H9 (cell line): Measurements from ENCODE around the gene GBP2. TPM values are rescaled to one million over a fixed set of nuclear protein-coding genes. Genes with fewer than 3 reads are reported as not detected.

ENCODE experiments used
- DNase-seq: peaks from one replicate; pipeline ENCODE4 v3.0.0-alpha.2; 2017
- H2AFZ ChIP-seq: one replicate; pipeline ENCODE4 v1.6.1; 2013; ENCODE audit warnings: mild to moderate bottlenecking, low read length, control low read depth, moderate library complexity
- H2AK5ac ChIP-seq: 2 replicates; pipeline ENCODE4 v1.6.1; 2013; ENCODE audit warnings: low read length, control low read depth, mixed read lengths; ENCODE audit not compliant: insufficient read length
- H2BK120ac ChIP-seq: one replicate; pipeline ENCODE4 v1.6.1; 2013; ENCODE audit warnings: low read depth, mild to moderate bottlenecking, low read length, control low read depth, inconsistent platforms; ENCODE audit not compliant: poor library complexity, severe bottlenecking
- H2BK12ac ChIP-seq: 2 replicates; pipeline ENCODE4 v1.6.1; 2013; ENCODE audit warnings: low read length, control low read depth, mixed read lengths, low read depth; ENCODE audit not compliant: insufficient read length
- H2BK15ac ChIP-seq: 2 replicates; pipeline ENCODE4 v1.6.1; 2013; ENCODE audit warnings: low read depth, low read length, control low read depth
- H2BK20ac ChIP-seq: one replicate; pipeline ENCODE4 v1.6.1; 2013; ENCODE audit warnings: low read depth, mild to moderate bottlenecking, low read length, control low read depth, inconsistent platforms; ENCODE audit not compliant: poor library complexity, severe bottlenecking
- H2BK5ac ChIP-seq: 2 replicates; pipeline ENCODE4 v1.6.1; 2013; ENCODE audit warnings: low read length, control low read depth, mixed read lengths; ENCODE audit not compliant: insufficient read length
- H3K14ac ChIP-seq: 2 replicates; pipeline ENCODE4 v1.6.1; 2013; ENCODE audit warnings: low read length, control low read depth; ENCODE audit not compliant: insufficient read depth
- H3K18ac ChIP-seq: 2 replicates; pipeline ENCODE4 v1.6.1; 2013; ENCODE audit warnings: low read depth, mild to moderate bottlenecking, mixed read lengths, low read length, control low read depth; ENCODE audit not compliant: insufficient read length
- H3K23ac ChIP-seq: 2 replicates; pipeline ENCODE4 v1.6.1; 2013; ENCODE audit warnings: low read length, control low read depth, mixed read lengths, low read depth; ENCODE audit not compliant: insufficient read length
- H3K23me2 ChIP-seq: 2 replicates; pipeline ENCODE4 v1.6.1; 2013; ENCODE audit warnings: low read depth, mild to moderate bottlenecking, mixed read lengths, low read length, control low read depth; ENCODE audit not compliant: insufficient read length, poor library complexity, severe bottlenecking
- H3K27ac ChIP-seq: 2 replicates; pipeline ENCODE4 v1.5.1; 2013; ENCODE audit warnings: low read length, control low read depth, mixed read lengths, low read depth; ENCODE audit not compliant: insufficient read length
- H3K27me3 ChIP-seq: 2 replicates; pipeline ENCODE4 v1.6.1; 2013; ENCODE audit warnings: low read length, control low read depth, inconsistent platforms; ENCODE audit not compliant: insufficient read depth
- H3K4ac ChIP-seq: 2 replicates; pipeline ENCODE4 v1.6.1; 2013; ENCODE audit warnings: low read depth, mild to moderate bottlenecking, control low read depth, inconsistent platforms, low read length, moderate library complexity
- H3K4me1 ChIP-seq: 2 replicates; pipeline ENCODE4 v1.6.1; 2013; ENCODE audit warnings: low read length, control low read depth, inconsistent platforms; ENCODE audit not compliant: insufficient read depth
- H3K4me2 ChIP-seq: 2 replicates; pipeline ENCODE4 v1.6.1; 2013; ENCODE audit warnings: low read length, control low read depth, mixed read lengths; ENCODE audit not compliant: insufficient read length, insufficient read depth
- H3K56ac ChIP-seq: 2 replicates; pipeline ENCODE4 v1.6.1; 2013; ENCODE audit warnings: low read depth, mild to moderate bottlenecking, mixed read lengths, low read length, control low read depth; ENCODE audit not compliant: insufficient read length
- H3K79me1 ChIP-seq: 2 replicates; pipeline ENCODE4 v1.6.1; 2013; ENCODE audit warnings: low read depth, mild to moderate bottlenecking, moderate library complexity, low read length, control low read depth, inconsistent platforms; ENCODE audit not compliant: insufficient read depth, poor library complexity, severe bottlenecking
- H3K79me2 ChIP-seq: 2 replicates; pipeline ENCODE4 v1.6.1; 2013; ENCODE audit warnings: low read length, control low read depth, inconsistent platforms; ENCODE audit not compliant: insufficient read depth
- H3K9ac ChIP-seq: 2 replicates; pipeline ENCODE4 v1.6.1; 2013; ENCODE audit warnings: low read length, control low read depth, mixed read lengths; ENCODE audit not compliant: insufficient read length; ENCODE audit errors: extremely low read depth
- H3K9me3 ChIP-seq: one replicate; pipeline ENCODE4 v1.6.1; 2013; ENCODE audit warnings: low read depth, low read length, inconsistent platforms; ENCODE audit not compliant: control insufficient read depth
- H3T11ph ChIP-seq: one replicate; pipeline ENCODE4 v1.6.1; 2013; ENCODE audit warnings: mild to moderate bottlenecking, low read length, control low read depth, inconsistent platforms
- H4K20me1 ChIP-seq: one replicate; pipeline ENCODE4 v1.6.1; 2013; ENCODE audit not compliant: control insufficient read depth, insufficient read length, insufficient read depth
- H4K5ac ChIP-seq: 2 replicates; pipeline ENCODE4 v1.6.1; 2013; ENCODE audit warnings: low read depth, mild to moderate bottlenecking, mixed read lengths, low read length, control low read depth; ENCODE audit not compliant: insufficient read length
- H4K8ac ChIP-seq: replicated peaks from 2 replicates; pipeline ENCODE4 v1.6.1; 2013; ENCODE audit warnings: low read length, control low read depth, mixed read lengths, low read depth; ENCODE audit not compliant: insufficient read length
- H4K91ac ChIP-seq: 2 replicates; pipeline ENCODE4 v1.6.1; 2013; ENCODE audit warnings: low read depth, mild to moderate bottlenecking, moderate library complexity, mixed read lengths, low read length, control low read depth; ENCODE audit not compliant: insufficient read length
- H3K27ac Mint-ChIP-seq, 3 experiments: 2 replicates in 2 of 3; 3 replicates in 1 of 3; pipeline ENCODE4 v1.8.0; 2020 to 2021; ENCODE audit warnings: mixed read lengths in 3 of 3, mild to moderate bottlenecking in 1 of 3, moderate library complexity in 1 of 3
- H3K27me3 Mint-ChIP-seq: 2 replicates; pipeline ENCODE4 v1.8.0; 2021; ENCODE audit warnings: low read depth, mild to moderate bottlenecking, moderate library complexity, mixed read lengths
- H3K36me3 Mint-ChIP-seq, 3 experiments: 2 replicates in 2 of 3; 3 replicates in 1 of 3; pipeline ENCODE4 v1.8.0; 2020 to 2021; ENCODE audit warnings: low read depth in 3 of 3, mixed read lengths in 3 of 3; ENCODE audit not compliant: insufficient read depth in 1 of 3
- H3K4me1 Mint-ChIP-seq, 2 experiments: 2 replicates each; pipeline ENCODE4 v1.8.0; 2020; ENCODE audit warnings: mixed read lengths in 2 of 2
- H3K4me3 Mint-ChIP-seq, 2 experiments: 2 replicates in 1 of 2; 3 replicates in 1 of 2; pipeline ENCODE4 v1.8.0; 2020 to 2021; ENCODE audit warnings: mild to moderate bottlenecking in 2 of 2, mixed read lengths in 2 of 2, moderate library complexity in 1 of 2
- H3K9me3 Mint-ChIP-seq, 2 experiments: 2 replicates in 1 of 2; 3 replicates in 1 of 2; pipeline ENCODE4 v1.8.0; 2020; ENCODE audit warnings: mild to moderate bottlenecking in 2 of 2, mixed read lengths in 2 of 2, moderate library complexity in 1 of 2
- WGBS: extraction: QIAGEN DNeasy Blood & Tissue Kit; methylation state at CpG from one replicate; pipeline ENCODE4 v1.1.7; 2013; ENCODE audit warnings: missing lambda C conversion rate, low lambda C conversion rate, mixed read lengths; ENCODE audit not compliant: insufficient read length; ENCODE audit errors: extremely low coverage; 5-methylcytosine and 5-hydroxymethylcytosine counted together
- total RNA-seq: library from RNA; stranded (reverse); gene quantifications from 2 replicates; pipeline ENCODE4 v1.2.1, GENCODE V29; 2021
- TF ChIP-seq, protein P1 (sequence below): fragments of 200-600 bp; sonication (generic); conservative IDR thresholded peaks from 3 replicates; pipeline ENCODE4 v1.8.0; 2021; ENCODE audit warnings: antibody characterized with exemption, mild to moderate bottlenecking

Gene GBP2
- total RNA-seq, 1 experiment from 2014 or later = not detected

GRCh38 chr1:89172468-89173143, 46.7 kb upstream of the GBP2 start:
- no peak overlapping the region for H3K18ac ChIP-seq
- no peak overlapping the region for H3K27ac ChIP-seq
- H3K36me3 Mint-ChIP-seq = no peaks in the 10 kb centered on the region
- no peak overlapping the region for H3K56ac ChIP-seq
- H3K14ac ChIP-seq = no peak overlapping the region
- H2BK120ac ChIP-seq = no peak overlapping the region
- no peak overlapping the region for H3K4me3 Mint-ChIP-seq
- peaks cover 0 to 2% of the 10 kb centered on the region in 2 experiments; a peak in 1 of 4 replicates for H3K4me1 Mint-ChIP-seq
- no peak overlapping the region for H3K23ac ChIP-seq
- H3T11ph ChIP-seq = no peak overlapping the region
- no peak overlapping the region for H4K5ac ChIP-seq
- no peak overlapping the region for H3K4ac ChIP-seq
- no peak overlapping the region for H2AFZ ChIP-seq
- H3K9me3 ChIP-seq = no peaks in the 10 kb centered on the region
- no peaks in the 10 kb centered on the region for H3K79me2 ChIP-seq
- H3K4me2 ChIP-seq = no peak overlapping the region
- no peak overlapping the region for H2BK5ac ChIP-seq
- no peaks in the 10 kb centered on the region for H3K27me3 ChIP-seq
- no CpG with 5 or more reads among the region's 4 CpGs for WGBS
- H3K4me1 ChIP-seq = no peaks in the 10 kb centered on the region
- no peak for DNase-seq
- no peak overlapping the region for H3K27ac Mint-ChIP-seq
- no peak overlapping the region for H4K91ac ChIP-seq
- no peak overlapping the region for H2BK20ac ChIP-seq
- no peaks in the 10 kb centered on the region for H3K27me3 Mint-ChIP-seq
- no peak overlapping the region for H2BK12ac ChIP-seq
- no peaks in the 10 kb centered on the region for H3K23me2 ChIP-seq
- no peaks in the 10 kb centered on the region for H3K79me1 ChIP-seq
- no peaks in the 10 kb centered on the region for H3K9me3 Mint-ChIP-seq
- no peak overlapping the region for H2BK15ac ChIP-seq
- H3K9ac ChIP-seq = no peak overlapping the region
- no peak overlapping the region for H4K8ac ChIP-seq
- no peaks in the 10 kb centered on the region for H4K20me1 ChIP-seq
- no peak overlapping the region for H2AK5ac ChIP-seq
- TF ChIP-seq, protein P1, sequence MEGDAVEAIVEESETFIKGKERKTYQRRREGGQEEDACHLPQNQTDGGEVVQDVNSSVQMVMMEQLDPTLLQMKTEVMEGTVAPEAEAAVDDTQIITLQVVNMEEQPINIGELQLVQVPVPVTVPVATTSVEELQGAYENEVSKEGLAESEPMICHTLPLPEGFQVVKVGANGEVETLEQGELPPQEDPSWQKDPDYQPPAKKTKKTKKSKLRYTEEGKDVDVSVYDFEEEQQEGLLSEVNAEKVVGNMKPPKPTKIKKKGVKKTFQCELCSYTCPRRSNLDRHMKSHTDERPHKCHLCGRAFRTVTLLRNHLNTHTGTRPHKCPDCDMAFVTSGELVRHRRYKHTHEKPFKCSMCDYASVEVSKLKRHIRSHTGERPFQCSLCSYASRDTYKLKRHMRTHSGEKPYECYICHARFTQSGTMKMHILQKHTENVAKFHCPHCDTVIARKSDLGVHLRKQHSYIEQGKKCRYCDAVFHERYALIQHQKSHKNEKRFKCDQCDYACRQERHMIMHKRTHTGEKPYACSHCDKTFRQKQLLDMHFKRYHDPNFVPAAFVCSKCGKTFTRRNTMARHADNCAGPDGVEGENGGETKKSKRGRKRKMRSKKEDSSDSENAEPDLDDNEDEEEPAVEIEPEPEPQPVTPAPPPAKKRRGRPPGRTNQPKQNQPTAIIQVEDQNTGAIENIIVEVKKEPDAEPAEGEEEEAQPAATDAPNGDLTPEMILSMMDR = no peak
